ENCODE measurements around the gene OR8G5. TPM values are rescaled to one million over a fixed set of nuclear protein-coding genes. Genes with fewer than 3 reads are reported as not detected.
A peak's percentile ranks its signal among the peaks of the same experiment; 100 is the strongest.
"Not testable (repeated sequence)": the region's sequence is repeated elsewhere in the genome, so short reads cannot be mapped to it uniquely, and the experiment has no call there.

The OR8G5 gene
- total and polyA plus RNA-seq, 2 experiments from 2014 or later, result not detected

- no peak overlapping the region for H3K4me3 ChIP-seq
- no peaks in the 10 kb centered on the region for H3K9me3 ChIP-seq (ENCODE audit: low read depth)
- H3K79me2 ChIP-seq, result no peaks in the 10 kb centered on the region
- H3K27me3 ChIP-seq, result no peaks in the 10 kb centered on the region
- TF ChIP-seq EZH2 (IDR thresholded peaks at IDR 0.05; ENCODE audit: borderline replicate concordance), result no peak
- TF ChIP-seq EZH2phosphoT487 (IDR thresholded peaks at IDR 0.05; ENCODE audit: low read depth, severe bottlenecking, unreplicated experiment), result no peak
- no peak for TF ChIP-seq CTCF (IDR thresholded peaks at IDR 0.05; ENCODE audit: poor library complexity)
- H3K27ac ChIP-seq, result no peak overlapping the region
- no peaks in the 10 kb centered on the region for H3K4me1 ChIP-seq (ENCODE audit: insufficient read depth)
- no peak overlapping the region for H2AFZ ChIP-seq
- no peak for DNase-seq (ENCODE audit: low spot score)
- no peak overlapping the region for H3K4me2 ChIP-seq
- no peaks in the 10 kb centered on the region for H3K9me2 ChIP-seq (replicated peaks; ENCODE audit: insufficient read depth)
- 69% methylated on average over 5 of the region's 5 CpGs for WGBS (ENCODE audit: low lambda C conversion rate, missing lambda C conversion rate)
- no peaks in the 10 kb centered on the region for H4K20me1 ChIP-seq (ENCODE audit: insufficient read depth, poor library complexity, severe bottlenecking)
- H3K36me3 ChIP-seq (replicated peaks; ENCODE audit: insufficient read depth, low read depth), result no peaks in the 10 kb centered on the region
These were observed 17.7 kb upstream of the OR8G5 start for GRCh38 chr11:124238512-124238911.

GRCh38 chr11:124240621-124241397, 15.4 kb upstream of the OR8G5 start, which contains the start of gene OR8G1:
TSS of gene OR8G1 (plus strand) at chr11:124241095. CDS start at chr11:124249676, 8,581 bp downstream.
- TF ChIP-seq CTCF (IDR thresholded peaks at IDR 0.05; ENCODE audit: poor library complexity), result no peak
- no peak for TF ChIP-seq EZH2 (IDR thresholded peaks at IDR 0.05; ENCODE audit: borderline replicate concordance)

GRCh38 chr11:124249869-124250268, 6.3 kb upstream of the OR8G5 start:
- not testable (repeated sequence) for H3K36me3 ChIP-seq (replicated peaks; ENCODE audit: insufficient read depth, low read depth)

More at GRCh38 chr11:124240621-124241397, 15.4 kb upstream of the OR8G5 start, which contains the start of gene OR8G1:
- Histone ChIP-seq H3K9me2 (replicated peaks; ENCODE audit: insufficient read depth) (no peaks in the 10 kb centered on the region), H3K27ac (no peak within 1 kb of the TSS), H3K4me1 (ENCODE audit: insufficient read depth) (no peaks in the 10 kb centered on the region), H3K27me3 (no peaks in the 10 kb centered on the region), H3K9me3 (ENCODE audit: low read depth) (no peaks in the 10 kb centered on the region), H3K36me3 (replicated peaks; ENCODE audit: insufficient read depth, low read depth) (no peaks in the 10 kb centered on the region), H3K4me3 (no peak within 1 kb of the TSS), H3K4me2 (no peak within 1 kb of the TSS), H3K79me2 (no peaks in the 10 kb centered on the region), H2AFZ (no peak within 1 kb of the TSS), H4K20me1 (ENCODE audit: insufficient read depth, poor library complexity, severe bottlenecking) (no peaks in the 10 kb centered on the region)
- WGBS (ENCODE audit: low lambda C conversion rate, missing lambda C conversion rate), result 77% methylated on average over 3 of the region's 3 CpGs
- DNase-seq (ENCODE audit: low spot score), result no peak

GRCh38 chr11:124265041-124265440, 8.9 kb downstream of the OR8G5 start:
- H3K27ac ChIP-seq; H3K27me3 ChIP-seq; H3K4me3 ChIP-seq; H3K79me2 ChIP-seq; H3K36me3 ChIP-seq (replicated peaks; ENCODE audit: insufficient read depth, low read depth); H3K4me2 ChIP-seq; H3K4me1 ChIP-seq (ENCODE audit: insufficient read depth); H4K20me1 ChIP-seq (ENCODE audit: insufficient read depth, poor library complexity, severe bottlenecking); DNase-seq (ENCODE audit: low spot score); H2AFZ ChIP-seq; H3K9me3 ChIP-seq (ENCODE audit: low read depth); H3K9me2 ChIP-seq (replicated peaks; ENCODE audit: insufficient read depth): not testable (repeated sequence)
- 92% methylated on average over 4 of the region's 4 CpGs for WGBS (ENCODE audit: low lambda C conversion rate, missing lambda C conversion rate)

More at GRCh38 chr11:124249869-124250268, 6.3 kb upstream of the OR8G5 start:
- H3K27me3 ChIP-seq; H2AFZ ChIP-seq; H3K27ac ChIP-seq; H4K20me1 ChIP-seq (ENCODE audit: insufficient read depth, poor library complexity, severe bottlenecking); H3K79me2 ChIP-seq; H3K4me3 ChIP-seq; H3K9me3 ChIP-seq (ENCODE audit: low read depth); DNase-seq (ENCODE audit: low spot score); H3K9me2 ChIP-seq (replicated peaks; ENCODE audit: insufficient read depth); H3K4me1 ChIP-seq (ENCODE audit: insufficient read depth); H3K4me2 ChIP-seq: not testable (repeated sequence)
- WGBS (ENCODE audit: low lambda C conversion rate, missing lambda C conversion rate), result 69% methylated on average over 3 of the region's 3 CpGs

- not testable (repeated sequence) for H3K9me3 ChIP-seq (ENCODE audit: low read depth); H3K4me3 ChIP-seq; DNase-seq (ENCODE audit: low spot score); H3K4me1 ChIP-seq (ENCODE audit: insufficient read depth); H2AFZ ChIP-seq; H3K27me3 ChIP-seq; H4K20me1 ChIP-seq (ENCODE audit: insufficient read depth, poor library complexity, severe bottlenecking); H3K27ac ChIP-seq; H3K36me3 ChIP-seq (replicated peaks; ENCODE audit: insufficient read depth, low read depth); H3K79me2 ChIP-seq; H3K9me2 ChIP-seq (replicated peaks; ENCODE audit: insufficient read depth)
- 60% methylated on average over 7 of the region's 7 CpGs for WGBS (ENCODE audit: low lambda C conversion rate, missing lambda C conversion rate)
- H3K4me2 ChIP-seq, result peak overlapping the region; percentile 24
These were observed 14.7 kb downstream of the OR8G5 start for GRCh38 chr11:124270886-124271285.
